ENCODE data around the gene CCDC192.

The CCDC192 gene

DNA sequence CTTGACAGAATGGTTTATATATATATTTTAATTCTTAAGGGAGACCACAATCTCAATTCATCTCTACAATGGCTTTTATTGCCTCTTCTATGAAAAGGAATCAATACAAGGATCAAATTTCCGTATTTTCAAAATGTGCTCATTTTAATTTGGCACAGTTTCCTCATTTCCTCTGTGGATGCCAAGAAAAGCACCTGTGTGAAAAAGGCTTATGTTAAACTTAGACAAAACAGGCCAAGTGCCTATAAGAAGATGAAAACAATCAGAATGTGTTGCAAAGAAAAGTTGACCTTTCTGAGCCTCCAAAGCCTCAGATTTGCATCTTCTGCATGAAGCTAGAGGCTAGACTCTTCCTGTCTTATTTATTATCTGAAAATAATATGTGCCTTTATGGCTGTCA, 206.6 kb downstream of the CCDC192 start:
- ChIA-PET POLR2A (no interaction called here), CTCF (interaction anchor here (0.5 to 1.0 kb wide), 9 partner anchors 11 to 381 kb away, joined by 3 to 6 read pairs (median 4); no protein-coding TSS in a partner anchor)
- TF ChIP-seq ELF4 (IDR thresholded peaks at IDR 0.05): no peak
- DNase-seq (ENCODE audit: extremely low spot score): no peak

DNA sequence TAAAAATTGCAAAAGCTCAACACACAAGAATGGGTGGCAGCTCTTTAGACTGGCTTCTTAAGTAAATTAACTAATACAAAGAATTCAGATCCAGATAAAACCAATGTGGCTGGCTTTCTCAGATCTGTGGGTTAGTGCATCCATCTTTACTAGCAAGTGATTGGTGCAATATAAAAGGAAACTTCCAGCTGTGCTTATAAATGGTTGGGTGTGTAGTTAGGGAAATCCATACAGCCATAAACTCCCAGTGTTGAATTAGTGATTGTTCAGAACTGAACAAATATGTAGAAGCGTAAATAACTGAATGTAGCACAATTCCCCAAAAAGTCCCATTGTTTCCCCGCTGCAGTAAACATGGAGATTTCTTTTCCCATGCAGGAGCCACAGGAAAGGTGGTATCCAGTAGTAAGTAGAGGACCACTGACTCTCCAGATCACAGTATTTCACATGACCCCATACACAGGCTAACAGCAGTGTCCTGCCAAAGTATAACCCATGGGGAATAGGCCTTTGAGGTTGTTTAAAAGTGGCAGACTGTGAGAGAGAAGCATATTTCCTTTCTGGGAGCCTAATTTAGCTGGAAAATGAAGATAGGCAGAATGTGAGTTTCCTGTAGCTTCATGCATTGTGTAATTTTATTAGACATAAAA, 207.2 kb downstream of the CCDC192 start:
- TF ChIP-seq ZNF384 (IDR thresholded peaks at IDR 0.05) (no peak), FOXA1 (IDR thresholded peaks at IDR 0.05) (no peak), ARNT (IDR thresholded peaks at IDR 0.05) (no peak)
- no peak for DNase-seq (ENCODE audit: extremely low spot score)
- POLR2A ChIA-PET: no interaction called here
- CTCF ChIA-PET: interaction anchor here (0.5 to 0.7 kb wide), 2 partner anchors 8 to 31 kb away, joined by 3 to 5 read pairs; no protein-coding TSS in a partner anchor

- CTCF ChIA-PET: interaction anchor here (0.7 kb wide), 1 partner anchor 168 kb away, joined by 6 read pairs; no protein-coding TSS in a partner anchor
- POLR2A ChIA-PET: no interaction called here
- TF ChIP-seq TARDBP (IDR thresholded peaks at IDR 0.05) (no peak), SP1 (IDR thresholded peaks at IDR 0.05) (no peak), BHLHE40 (IDR thresholded peaks at IDR 0.05; ENCODE audit: borderline replicate concordance) (no peak), NFRKB (IDR thresholded peaks at IDR 0.05) (no peak), PKNOX1 (IDR thresholded peaks at IDR 0.05) (no peak), ARNT (IDR thresholded peaks at IDR 0.05) (no peak), LEF1 (IDR thresholded peaks at IDR 0.05; ENCODE audit: borderline replicate concordance) (no peak), FOXA1 (IDR thresholded peaks at IDR 0.05) (no peak), L3MBTL2 (conservative IDR thresholded peaks at IDR 0.05) (no peak), ELF4 (IDR thresholded peaks at IDR 0.05) (no peak), FOXM1 (IDR thresholded peaks at IDR 0.05; ENCODE audit: borderline replicate concordance) (no peak), FOXK2 (IDR thresholded peaks at IDR 0.05) (no peak), CTBP1 (IDR thresholded peaks at IDR 0.05; ENCODE audit: borderline replicate concordance) (no peak), HDGF (IDR thresholded peaks at IDR 0.05; ENCODE audit: borderline replicate concordance) (no peak), SUZ12 (IDR thresholded peaks at IDR 0.05) (no peak)
- DNase-seq (ENCODE audit: extremely low spot score): no peak
Observed at GRCh38 chr5:127911619-127912018, 208.4 kb downstream of the CCDC192 start.

GRCh38 chr5:127912411-127912810, 209.2 kb downstream of the CCDC192 start:
- ChIA-PET CTCF (no interaction called here), POLR2A (interaction anchor here (1.5 kb wide), 1 partner anchor 169 kb away, joined by 4 read pairs; no protein-coding TSS in a partner anchor)
- DNase-seq (ENCODE audit: extremely low spot score): no peak
- no peak for TF ChIP-seq L3MBTL2 (conservative IDR thresholded peaks at IDR 0.05)
- no peak for TF ChIP-seq SP1 (IDR thresholded peaks at IDR 0.05)
- no peak for TF ChIP-seq HDGF (IDR thresholded peaks at IDR 0.05; ENCODE audit: borderline replicate concordance)
- TF ChIP-seq FOXA1 (IDR thresholded peaks at IDR 0.05): no peak
- no peak for TF ChIP-seq NFRKB (IDR thresholded peaks at IDR 0.05)
- TF ChIP-seq ELF4 (IDR thresholded peaks at IDR 0.05): no peak
- no peak for TF ChIP-seq CTBP1 (IDR thresholded peaks at IDR 0.05; ENCODE audit: borderline replicate concordance)
- TF ChIP-seq FOXK2 (IDR thresholded peaks at IDR 0.05): no peak
- no peak for TF ChIP-seq SUZ12 (IDR thresholded peaks at IDR 0.05)
- no peak for TF ChIP-seq ARNT (IDR thresholded peaks at IDR 0.05)
- no peak for TF ChIP-seq PKNOX1 (IDR thresholded peaks at IDR 0.05)
- no peak for TF ChIP-seq ZNF384 (IDR thresholded peaks at IDR 0.05)

DNA sequence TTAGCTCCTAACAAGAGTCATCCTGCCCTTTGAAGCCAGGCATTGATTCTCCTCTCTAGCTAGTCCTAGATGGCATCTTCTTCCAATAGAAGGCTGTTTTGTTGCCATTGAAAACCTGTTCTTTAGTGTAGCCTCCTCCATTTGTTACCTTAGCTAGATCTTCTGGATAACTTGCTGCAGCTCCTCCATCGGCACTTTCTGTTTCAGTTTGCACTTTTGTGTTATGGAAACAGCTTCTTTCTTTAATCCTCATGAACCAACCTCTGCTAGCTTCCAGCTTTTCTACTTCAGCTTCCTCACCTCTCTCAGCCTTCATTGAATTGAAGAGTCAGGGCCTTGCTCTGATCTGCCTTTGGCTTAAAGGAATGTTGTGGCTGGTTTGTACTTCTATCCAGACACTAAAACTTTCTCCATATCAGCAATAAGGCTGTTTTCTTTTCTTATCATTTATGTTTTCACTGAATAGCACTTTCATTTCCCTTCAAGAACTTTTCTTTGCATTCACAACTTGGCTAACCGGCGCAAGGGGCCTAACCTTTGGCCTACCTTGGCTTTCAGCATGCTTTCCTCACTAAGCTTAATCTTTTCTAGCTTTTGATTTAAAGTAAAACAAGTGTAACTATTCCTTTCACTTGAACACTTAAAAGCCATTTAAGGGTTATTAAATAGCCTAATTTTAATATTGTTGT, 213.8 kb downstream of the CCDC192 start:
- ChIA-PET CTCF (interaction anchor here (1.3 kb wide), 1 partner anchor 8 kb away, joined by 4 read pairs; no protein-coding TSS in a partner anchor), POLR2A (no interaction called here)
- DNase-seq (ENCODE audit: extremely low spot score): no peak
- TF ChIP-seq TARDBP (IDR thresholded peaks at IDR 0.05) (no peak), FOXM1 (IDR thresholded peaks at IDR 0.05; ENCODE audit: borderline replicate concordance) (no peak), NFRKB (IDR thresholded peaks at IDR 0.05) (no peak), BHLHE40 (IDR thresholded peaks at IDR 0.05; ENCODE audit: borderline replicate concordance) (no peak), FOXK2 (IDR thresholded peaks at IDR 0.05) (no peak), ELF4 (IDR thresholded peaks at IDR 0.05) (no peak), LEF1 (IDR thresholded peaks at IDR 0.05; ENCODE audit: borderline replicate concordance) (no peak), CTBP1 (IDR thresholded peaks at IDR 0.05; ENCODE audit: borderline replicate concordance) (no peak), L3MBTL2 (conservative IDR thresholded peaks at IDR 0.05) (no peak), PKNOX1 (IDR thresholded peaks at IDR 0.05) (no peak), SP1 (IDR thresholded peaks at IDR 0.05) (no peak), FOXA1 (IDR thresholded peaks at IDR 0.05) (no peak), SUZ12 (IDR thresholded peaks at IDR 0.05) (no peak), HDGF (IDR thresholded peaks at IDR 0.05; ENCODE audit: borderline replicate concordance) (no peak), ZNF384 (IDR thresholded peaks at IDR 0.05) (no peak)

DNA sequence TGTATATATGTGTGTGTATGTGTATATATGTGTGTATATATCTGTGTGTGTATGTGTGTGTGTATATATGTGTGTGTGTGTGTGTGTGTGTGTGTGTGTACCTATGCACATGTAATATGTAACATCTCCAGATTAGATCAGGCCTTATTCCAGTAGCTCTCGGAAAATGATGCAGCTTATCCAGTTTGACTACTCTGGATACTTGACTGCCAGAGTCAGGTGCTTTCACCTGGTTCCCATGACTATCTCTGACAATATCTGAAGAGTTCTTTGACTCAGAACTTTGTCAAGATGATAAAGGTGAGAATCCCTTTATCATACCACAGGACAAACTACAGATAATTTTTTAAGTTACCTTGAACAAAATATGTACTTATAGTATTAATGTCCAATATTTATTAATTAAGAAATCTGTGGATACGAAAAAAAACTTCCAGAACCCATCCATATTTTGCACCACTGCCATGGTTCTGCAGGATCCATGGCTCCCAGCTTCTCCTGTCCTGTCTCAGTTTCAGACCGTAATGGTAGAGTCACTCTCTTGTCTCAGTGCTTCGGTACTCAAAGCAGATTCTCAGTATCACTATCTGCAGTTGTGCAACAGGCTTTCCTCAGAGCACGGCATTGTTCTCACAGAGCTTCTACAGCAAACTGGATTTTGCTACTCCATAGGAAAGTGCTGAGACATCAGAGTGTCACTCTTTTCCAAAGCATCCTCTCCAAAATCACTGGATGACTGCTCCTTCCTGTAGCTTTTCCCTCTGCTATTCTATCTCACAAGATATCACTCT, 216.0 kb downstream of the CCDC192 start:
- no peak for TF ChIP-seq ZNF384 (IDR thresholded peaks at IDR 0.05)
- no peak for TF ChIP-seq NFRKB (IDR thresholded peaks at IDR 0.05)
- no peak for TF ChIP-seq ARNT (IDR thresholded peaks at IDR 0.05)
- TF ChIP-seq SUZ12 (IDR thresholded peaks at IDR 0.05): no peak
- no peak for TF ChIP-seq TARDBP (IDR thresholded peaks at IDR 0.05)
- ChIA-PET POLR2A (no interaction called here), CTCF (no interaction called here)
- no peak for DNase-seq (ENCODE audit: extremely low spot score)

All from HEK293T (cell line).